Caco-2 (cell line): ENCODE measurements around the gene TXNL4A. TPM values are rescaled to one million over a fixed set of nuclear protein-coding genes. Genes with fewer than 3 reads are reported as not detected.

ENCODE experiments used
- BruUV-seq: library from RNA; stranded (reverse); fragments of 400-500 nt; replicated peaks from 2 replicates; lab custom pipeline; 2021; lab: Mats Ljungman, UMichigan
- CTCF ChIA-PET: fragments of 300-600 bp; sonication (Branson Sonifier 250); formaldehyde crosslinking; loops from one replicate; lab custom pipeline; 2022; ENCODE audit warnings: antibody characterized with exemption; lab: Charles Lee
- POLR2A ChIA-PET: fragments of 300-600 bp; sonication (Branson Sonifier 250); formaldehyde crosslinking; loops from one replicate; lab custom pipeline; 2022; ENCODE audit warnings: antibody characterized with exemption; lab: Charles Lee
- DNase-seq, 2 experiments: peaks; one replicate each; pipeline versions ENCODE4 v3.0.0 to v3.0.0-alpha.2; 2020 to 2022
- H3K27me3 ChIP-seq: replicated peaks from 2 replicates; pipeline ENCODE4 v1.6.0; 2011; ENCODE audit warnings: low read length; ENCODE audit not compliant: control insufficient read depth, insufficient read depth
- H3K36me3 ChIP-seq: 2 replicates; pipeline ENCODE4 v1.5.1; 2011; ENCODE audit warnings: low read length; ENCODE audit not compliant: control insufficient read depth, insufficient read depth
- H3K4me1 ChIP-seq: fragments of 250-450 bp; sonication (Bioruptor Pico); 2 replicates; pipeline ENCODE4 v1.5.1; 2020; ENCODE audit warnings: mild to moderate bottlenecking
- H3K4me3 ChIP-seq: 2 replicates; pipeline ENCODE4 v1.5.1; 2011; ENCODE audit warnings: low read depth, mild to moderate bottlenecking, control low read depth, low read length
- H3K9me3 ChIP-seq: fragments of 250-450 bp; sonication (Bioruptor Pico); 2 replicates; pipeline ENCODE4 v1.5.1; 2020; ENCODE audit warnings: mild to moderate bottlenecking, moderate library complexity
- H3K27ac Mint-ChIP-seq: one replicate; pipeline ENCODE4 v1.8.0; 2022; ENCODE audit warnings: mixed read lengths; ENCODE audit not compliant: unreplicated experiment
- H3K27me3 Mint-ChIP-seq: one replicate; pipeline ENCODE4 v1.8.0; 2022; ENCODE audit warnings: mixed read lengths; ENCODE audit not compliant: insufficient read depth, unreplicated experiment
- H3K36me3 Mint-ChIP-seq: one replicate; pipeline ENCODE4 v1.8.0; 2022; ENCODE audit warnings: mild to moderate bottlenecking, mixed read lengths; ENCODE audit not compliant: insufficient read depth, unreplicated experiment
- H3K4me1 Mint-ChIP-seq: one replicate; pipeline ENCODE4 v1.8.0; 2022; ENCODE audit warnings: low read depth, mixed read lengths; ENCODE audit not compliant: unreplicated experiment
- H3K4me3 Mint-ChIP-seq: one replicate; pipeline ENCODE4 v1.8.0; 2022; ENCODE audit warnings: mild to moderate bottlenecking, moderate library complexity, mixed read lengths; ENCODE audit not compliant: unreplicated experiment
- H3K9me3 Mint-ChIP-seq: one replicate; pipeline ENCODE4 v1.8.0; 2022; ENCODE audit warnings: mixed read lengths; ENCODE audit not compliant: unreplicated experiment
- CTCF ChIP-seq, 2 experiments: fragments of 200-600 bp in 1 of 2; IDR thresholded peaks; 1 replicate in 1 of 2; 2 replicates in 1 of 2; pipeline versions ENCODE4 v1.5.1 to v1.8.0; 2011 to 2022; ENCODE audit warnings: antibody characterized with exemption in 1 of 2, control low read depth in 1 of 2, inconsistent platforms in 1 of 2, low read depth in 1 of 2, low read length in 1 of 2, mild to moderate bottlenecking in 1 of 2, moderate library complexity in 1 of 2; ENCODE audit not compliant: insufficient read depth in 1 of 2, severe bottlenecking in 1 of 2, unreplicated experiment in 1 of 2
- intact Hi-C: fragments of 100-400 bp; cut with micrococcal nuclease; formaldehyde crosslinking; loops from one replicate; pipeline ENCODE4 v1.10.0; 2022; ENCODE audit not compliant: unreplicated experiment
- total RNA-seq: library from RNA; stranded (reverse); gene quantifications from 2 replicates; pipeline ENCODE4 v1.2.3, GENCODE V29; 2022

Gene TXNL4A
- total RNA-seq, 1 experiment from 2014 or later: 83.3 TPM

GRCh38 chr18:79924814-79925731, 63.3 kb downstream of the TXNL4A start:
- Mint-ChIP-seq H3K9me3 (peaks cover 7% of the 10 kb centered on the region), H3K27me3 (no peaks in the 10 kb centered on the region), H3K4me1 (no peaks in the 10 kb centered on the region), H3K27ac (no peak overlapping the region), H3K4me3 (no peak overlapping the region), H3K36me3 (peaks cover 27% of the 10 kb centered on the region)
- H3K27me3 ChIP-seq: no peaks in the 10 kb centered on the region
- H3K4me1 ChIP-seq: no peaks in the 10 kb centered on the region
- TF ChIP-seq CTCF (IDR thresholded peaks at IDR 0.05; ENCODE audit: insufficient read depth in 1 of 2, low read depth in 1 of 2, low read length in 1 of 2, severe bottlenecking in 1 of 2, unreplicated experiment in 1 of 2): no peak
- no peak for DNase-seq
- H3K9me3 ChIP-seq: no peaks in the 10 kb centered on the region
- no TSS peak for BruUV-seq
- H3K36me3 ChIP-seq: peaks cover 2% of the 10 kb centered on the region
- intact Hi-C loops: no loop called here
- ChIA-PET POLR2A (no interaction called here), CTCF (no interaction called here)
- no peak overlapping the region for H3K4me3 ChIP-seq

GRCh38 chr18:79923896-79924585, 64.3 kb downstream of the TXNL4A start:
- no TSS peak for BruUV-seq
- CTCF ChIA-PET: no interaction called here
- peaks cover 19% of the 10 kb centered on the region for H3K36me3 Mint-ChIP-seq
- Histone ChIP-seq H3K36me3 (peaks cover 2% of the 10 kb centered on the region), H3K9me3 (no peaks in the 10 kb centered on the region), H3K4me3 (no peak overlapping the region), H3K4me1 (no peaks in the 10 kb centered on the region), H3K27me3 (no peaks in the 10 kb centered on the region)
- peaks cover 2% of the 10 kb centered on the region for H3K9me3 Mint-ChIP-seq
- H3K4me3 Mint-ChIP-seq: no peak overlapping the region
- no peak for TF ChIP-seq CTCF (IDR thresholded peaks at IDR 0.05; ENCODE audit: insufficient read depth in 1 of 2, low read depth in 1 of 2, low read length in 1 of 2, severe bottlenecking in 1 of 2, unreplicated experiment in 1 of 2)
- no peaks in the 10 kb centered on the region for H3K4me1 Mint-ChIP-seq
- intact Hi-C loops: no loop called here
- H3K27me3 Mint-ChIP-seq: no peaks in the 10 kb centered on the region
- no peak for DNase-seq
- POLR2A ChIA-PET: interaction anchor here (0.6 kb wide), 1 partner anchor 553 kb away, joined by 8 read pairs; no protein-coding TSS in a partner anchor
- H3K27ac Mint-ChIP-seq: no peak overlapping the region

- Histone ChIP-seq H3K9me3 (no peaks in the 10 kb centered on the region), H3K27me3 (no peaks in the 10 kb centered on the region), H3K4me1 (no peaks in the 10 kb centered on the region), H3K36me3 (peaks cover 1% of the 10 kb centered on the region; the same call in 1 of the 2 replicates), H3K4me3 (no peak overlapping the region)
- no peaks in the 10 kb centered on the region for H3K4me1 Mint-ChIP-seq
- H3K27ac Mint-ChIP-seq: no peak overlapping the region
- CTCF ChIA-PET: no interaction called here
- BruUV-seq: no TSS peak
- H3K9me3 Mint-ChIP-seq: no peaks in the 10 kb centered on the region
- intact Hi-C loops: no loop called here
- no peak overlapping the region for H3K4me3 Mint-ChIP-seq
- POLR2A ChIA-PET: no interaction called here
- H3K27me3 Mint-ChIP-seq: no peaks in the 10 kb centered on the region
- no peak for DNase-seq
- TF ChIP-seq CTCF (IDR thresholded peaks at IDR 0.05; ENCODE audit: insufficient read depth in 1 of 2, low read depth in 1 of 2, low read length in 1 of 2, severe bottlenecking in 1 of 2, unreplicated experiment in 1 of 2): no peak
- H3K36me3 Mint-ChIP-seq: peaks cover 13% of the 10 kb centered on the region
Measured at GRCh38 chr18:79922971-79923411, 65.4 kb downstream of the TXNL4A start.
